Hepatocyte (in vitro differentiated cells): ENCODE data around the gene CXCR6.

Source experiments
- EZH2 ChIP-seq: fragments of 200-600 bp; sonication (generic); IDR thresholded peaks from 2 replicates; pipeline ENCODE4 v1.6.1; 2016; ENCODE audit warnings: antibody characterized with exemption, mild to moderate bottlenecking, borderline replicate concordance
- TF ChIP-seq, protein P1 (sequence below): fragments of 200-600 bp; sonication (generic); IDR thresholded peaks from 2 replicates; pipeline ENCODE4 v1.5.1; 2016; ENCODE audit warnings: antibody characterized with exemption, mild to moderate bottlenecking; ENCODE audit not compliant: poor library complexity

DNA sequence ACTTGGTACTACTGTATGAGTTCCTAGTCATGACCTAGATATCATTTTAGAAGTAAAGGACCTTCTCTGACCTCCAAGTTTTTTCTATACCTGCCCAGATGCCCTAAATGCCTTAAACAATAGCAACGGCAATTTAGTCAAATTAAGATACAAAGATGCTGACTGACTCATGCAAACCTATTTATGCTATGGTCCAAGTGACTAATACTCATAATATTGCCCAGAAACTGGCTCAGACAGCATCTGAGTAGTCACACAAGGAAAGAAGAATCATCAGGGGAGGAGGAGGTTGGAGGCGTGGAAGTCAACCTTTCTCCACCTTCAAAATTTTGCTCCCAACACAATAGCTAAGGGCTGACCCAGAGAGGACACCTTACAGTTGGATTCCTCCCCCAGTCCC, 45.5 kb downstream of the CXCR6 start:
- TF ChIP-seq EZH2, result no peak
- TF ChIP-seq, protein P1, sequence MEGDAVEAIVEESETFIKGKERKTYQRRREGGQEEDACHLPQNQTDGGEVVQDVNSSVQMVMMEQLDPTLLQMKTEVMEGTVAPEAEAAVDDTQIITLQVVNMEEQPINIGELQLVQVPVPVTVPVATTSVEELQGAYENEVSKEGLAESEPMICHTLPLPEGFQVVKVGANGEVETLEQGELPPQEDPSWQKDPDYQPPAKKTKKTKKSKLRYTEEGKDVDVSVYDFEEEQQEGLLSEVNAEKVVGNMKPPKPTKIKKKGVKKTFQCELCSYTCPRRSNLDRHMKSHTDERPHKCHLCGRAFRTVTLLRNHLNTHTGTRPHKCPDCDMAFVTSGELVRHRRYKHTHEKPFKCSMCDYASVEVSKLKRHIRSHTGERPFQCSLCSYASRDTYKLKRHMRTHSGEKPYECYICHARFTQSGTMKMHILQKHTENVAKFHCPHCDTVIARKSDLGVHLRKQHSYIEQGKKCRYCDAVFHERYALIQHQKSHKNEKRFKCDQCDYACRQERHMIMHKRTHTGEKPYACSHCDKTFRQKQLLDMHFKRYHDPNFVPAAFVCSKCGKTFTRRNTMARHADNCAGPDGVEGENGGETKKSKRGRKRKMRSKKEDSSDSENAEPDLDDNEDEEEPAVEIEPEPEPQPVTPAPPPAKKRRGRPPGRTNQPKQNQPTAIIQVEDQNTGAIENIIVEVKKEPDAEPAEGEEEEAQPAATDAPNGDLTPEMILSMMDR, result no peak
